ENCODE data around the gene SLC44A2. TPM values are rescaled to one million over a fixed set of nuclear protein-coding genes. Genes with fewer than 3 reads are reported as not detected.

Gene SLC44A2
- total RNA-seq (2022; extraction: Qiagen RNA extraction) = 5.8 to 9.3 TPM (median 6.8 TPM) in 5 replicates

DNA sequence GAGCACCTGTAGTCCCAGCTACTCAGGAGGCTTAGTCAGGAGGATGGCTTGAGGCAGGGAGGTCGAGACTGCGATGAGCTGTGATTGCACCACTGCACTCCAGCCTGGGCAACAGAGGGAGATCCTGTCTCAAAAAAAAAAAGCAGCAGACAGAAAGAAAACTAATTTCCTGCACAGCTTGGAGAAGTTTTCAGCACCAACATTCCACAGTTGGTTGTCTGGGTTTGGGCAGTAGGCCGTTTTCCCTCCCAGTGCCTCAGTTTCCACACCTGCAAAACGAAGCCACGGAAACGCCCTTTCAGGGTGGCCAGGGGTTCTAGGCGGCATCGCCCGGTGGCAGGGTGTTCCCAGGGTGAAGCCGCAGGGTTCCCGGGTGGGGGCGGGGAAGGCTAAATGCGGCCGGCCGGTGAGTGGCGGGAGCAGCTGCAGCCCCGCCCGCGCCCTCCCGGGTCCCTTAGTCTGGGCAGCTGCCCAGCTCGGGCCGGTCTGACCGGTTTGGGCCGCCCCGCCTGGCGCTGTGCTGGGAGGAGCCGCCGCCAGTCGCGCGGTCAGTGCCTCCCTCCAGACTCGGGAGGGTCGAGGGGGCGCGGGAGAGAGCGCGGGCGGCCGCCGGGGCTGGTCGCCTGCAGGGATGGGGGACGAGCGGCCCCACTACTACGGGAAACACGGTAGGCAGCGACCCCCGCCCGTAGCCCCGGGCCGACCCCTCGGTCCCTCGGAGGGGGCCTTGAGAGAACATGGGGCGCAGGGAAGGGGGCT is at the start of gene SLC44A2:
Gene SLC44A2 (plus strand): TSS at position 551 of the 759 bp plus-strand sequence. CDS start 81 bp downstream, at position 632.

DNA sequence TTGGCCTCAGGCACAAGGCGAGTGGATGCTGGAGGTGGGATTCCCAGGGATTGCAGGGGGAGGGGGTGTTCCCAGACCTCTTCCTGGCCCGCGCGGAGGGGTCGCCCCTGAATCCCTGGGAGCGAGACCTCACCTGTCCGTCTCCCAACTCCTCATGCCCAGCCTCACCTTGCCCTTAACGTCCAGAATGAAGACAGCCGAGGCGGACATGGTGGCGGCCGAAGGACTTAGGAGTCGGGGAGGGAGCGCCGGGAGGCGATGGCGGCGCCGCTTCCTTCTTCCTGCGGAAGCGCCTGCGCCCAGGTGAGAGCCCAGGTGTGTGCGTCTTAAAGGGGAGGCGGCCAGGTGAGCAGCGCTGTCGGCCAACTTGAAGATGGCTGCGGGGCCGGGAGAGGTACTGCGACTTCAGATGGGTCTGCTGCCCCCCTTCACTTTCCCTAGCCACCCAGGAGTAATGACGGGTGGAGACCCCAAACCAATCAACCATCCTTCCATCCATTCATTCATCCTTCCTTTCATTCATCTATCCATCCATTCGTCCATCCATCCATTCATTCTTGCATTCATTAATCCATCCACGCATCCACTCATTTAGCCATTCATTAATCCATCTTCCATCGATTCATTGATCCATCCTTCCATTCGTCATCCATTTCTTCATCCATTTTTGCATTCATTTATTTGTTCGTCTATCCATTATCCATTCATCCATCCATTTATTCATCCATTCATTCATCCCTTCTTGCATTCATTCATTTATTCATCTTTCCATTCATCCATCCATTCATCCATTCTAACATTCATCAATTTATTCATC is 38.1 kb upstream of the SLC44A2 start, which contains the start of gene AP1M2:
Gene AP1M2 (minus strand): TSS at position 291 of the 817 bp plus-strand sequence. CDS start 81 bp downstream, at position 210.

DNA sequence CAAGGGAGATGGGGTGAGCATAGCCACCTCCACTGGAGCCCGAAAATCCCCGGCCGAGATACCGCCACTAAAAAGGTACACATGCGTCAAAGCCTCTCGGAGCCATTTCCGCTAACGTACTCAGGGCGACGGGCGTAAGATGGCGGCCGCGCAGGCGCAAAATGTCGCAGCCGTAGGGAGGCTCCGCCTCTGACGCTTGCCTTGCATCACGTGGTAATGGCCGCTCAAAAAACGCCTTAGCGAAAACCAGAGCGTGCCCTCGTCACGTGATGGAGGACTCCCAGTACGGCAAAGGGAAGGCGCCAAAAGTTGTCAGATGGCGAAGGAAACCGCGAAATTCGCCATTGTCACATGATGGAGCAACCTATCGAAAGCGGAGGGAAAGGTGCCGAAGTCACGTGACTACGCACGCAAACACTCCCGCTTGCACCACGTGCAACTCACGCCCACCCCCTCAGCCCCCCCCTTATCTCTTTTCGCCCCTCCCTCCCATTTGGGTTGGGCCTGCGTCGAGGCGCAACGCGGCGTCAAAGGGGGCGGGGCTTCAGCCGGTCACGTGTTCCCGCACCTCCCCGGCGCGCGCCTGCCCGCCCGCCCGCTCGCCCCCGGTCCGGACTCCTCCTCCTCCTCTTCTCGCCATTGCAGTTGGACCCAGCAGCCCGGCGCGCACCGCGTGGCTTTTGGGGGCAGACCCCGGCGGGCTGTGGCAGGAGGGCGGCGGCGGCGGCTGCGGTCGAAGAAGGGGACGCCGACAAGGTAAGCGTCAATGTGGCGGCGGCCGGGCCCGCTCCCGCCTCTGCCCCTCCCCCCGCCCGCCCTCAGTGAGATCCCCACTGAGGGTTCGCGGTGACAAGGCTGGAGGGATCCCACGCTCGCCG is 28.6 kb downstream of the SLC44A2 start, which contains the start of gene ILF3:
Gene ILF3 (plus strand): TSS at position 615 of the 878 bp plus-strand sequence. CDS start 16,260 bp downstream, outside the sequence.

Other genes starting within 250 kb of the SLC44A2 start
- 27.3 to 52.9 TPM (median 43.9 TPM) in 5 replicates for gene TYK2, start 245.0 kb upstream of the SLC44A2 start, total RNA-seq (2022; extraction: Qiagen RNA extraction)
- 159 to 201 TPM (median 189 TPM) in 5 replicates for gene CDC37, start 222.0 kb upstream of the SLC44A2 start, total RNA-seq (2022; extraction: Qiagen RNA extraction)
- gene PDE4A, start 205.0 kb upstream of the SLC44A2 start, total RNA-seq (2022; extraction: Qiagen RNA extraction) = 3.8 to 5.4 TPM (median 4.9 TPM) in 5 replicates
- 51.2 to 65.8 TPM (median 62.5 TPM) in 5 replicates for gene KEAP1, start 122.2 kb upstream of the SLC44A2 start, total RNA-seq (2022; extraction: Qiagen RNA extraction)
- gene S1PR5, start 108.1 kb upstream of the SLC44A2 start, total RNA-seq (2022; extraction: Qiagen RNA extraction) = 1.5 to 2.5 TPM (median 2.1 TPM) in 5 replicates
- gene ATG4D, start 81.6 kb upstream of the SLC44A2 start, total RNA-seq (2022; extraction: Qiagen RNA extraction) = 15.1 to 22.7 TPM (median 21.9 TPM) in 5 replicates
- gene KRI1, start 59.5 kb upstream of the SLC44A2 start, total RNA-seq (2022; extraction: Qiagen RNA extraction) = 15.1 to 18.2 TPM (median 17.5 TPM) in 5 replicates
- gene CDKN2D, start 56.6 kb upstream of the SLC44A2 start, total RNA-seq (2022; extraction: Qiagen RNA extraction) = 4.7 to 7.2 TPM (median 7.0 TPM) in 5 replicates
- 27.7 to 55.1 TPM (median 44.5 TPM) in 5 replicates for gene AP1M2, start 38.2 kb upstream of the SLC44A2 start, total RNA-seq (2022; extraction: Qiagen RNA extraction)
- 149 to 174 TPM (median 168 TPM) in 5 replicates for gene ILF3, start 28.8 kb downstream of the SLC44A2 start, total RNA-seq (2022; extraction: Qiagen RNA extraction)
- gene QTRT1, start 75.9 kb downstream of the SLC44A2 start, total RNA-seq (2022; extraction: Qiagen RNA extraction) = 27.7 to 39.3 TPM (median 36.7 TPM) in 5 replicates
- 49.7 to 58.5 TPM (median 54.2 TPM) in 5 replicates for gene DNM2, start 92.5 kb downstream of the SLC44A2 start, total RNA-seq (2022; extraction: Qiagen RNA extraction)
- gene TMED1, start 210.7 kb downstream of the SLC44A2 start, total RNA-seq (2022; extraction: Qiagen RNA extraction) = 23.9 to 32.2 TPM (median 31.7 TPM) in 5 replicates
- 0.10 to 0.38 TPM in 2 of 5 replicates, not detected in the others for gene C19orf38, start 222.9 kb downstream of the SLC44A2 start, total RNA-seq (2022; extraction: Qiagen RNA extraction)
- 35.2 to 52.7 TPM (median 48.7 TPM) in 5 replicates for gene CARM1, start 246.0 kb downstream of the SLC44A2 start, total RNA-seq (2022; extraction: Qiagen RNA extraction)